Activated T-cell treated with anti-CD3 and anti-CD28 coated beads, Interleukin-2, amount 50 U/mL, for 72 hours (primary cell): Measurements from ENCODE around the gene TSC2. TPM values are rescaled to one million over a fixed set of nuclear protein-coding genes. Genes with fewer than 3 reads are reported as not detected.

Experiments used
- ATAC-seq, 2 donors: fragments of 150-1000 bp; cut with Tn5 transposase; replicated peaks in 1 of 2; 2 replicates each; pipeline ENCODE4 v1.10.0; 2021; ENCODE audit warnings: moderate library complexity in 2 of 2, mild to moderate bottlenecking in 1 of 2
- DNase-seq, 2 donors: peaks; one replicate each; pipeline ENCODE4 v3.0.0; 2021 to 2022; ENCODE audit warnings: mixed read lengths in 1 of 2
- H3K27ac Mint-ChIP-seq: one replicate; pipeline ENCODE4 v1.8.0; 2022; ENCODE audit warnings: mild to moderate bottlenecking, moderate library complexity, mixed read lengths
- H3K27me3 Mint-ChIP-seq: one replicate; pipeline ENCODE4 v1.8.0; 2022; ENCODE audit warnings: low read depth, mixed read lengths
- H3K36me3 Mint-ChIP-seq, 2 donors: one replicate each; pipeline ENCODE4 v1.8.0; 2022; ENCODE audit warnings: mixed read lengths in 2 of 2, mild to moderate bottlenecking in 1 of 2; ENCODE audit not compliant: insufficient read depth in 2 of 2
- H3K4me1 Mint-ChIP-seq: one replicate; pipeline ENCODE4 v1.8.0; 2022; ENCODE audit warnings: low read depth, mixed read lengths
- H3K4me3 Mint-ChIP-seq, 2 donors: one replicate each; pipeline ENCODE4 v1.8.0; 2022; ENCODE audit warnings: mild to moderate bottlenecking in 2 of 2, mixed read lengths in 2 of 2, moderate library complexity in 2 of 2
- H3K9me3 Mint-ChIP-seq, 2 donors: one replicate each; pipeline ENCODE4 v1.8.0; 2022; ENCODE audit warnings: mixed read lengths in 2 of 2
- total RNA-seq, 2 donors: library from RNA; stranded (reverse); gene quantifications; one replicate each; pipeline ENCODE4 v1.2.3, GENCODE V29; 2022

TSC2 gene
- total RNA-seq, 2 donors from 2014 or later = 96.6 to 98.4 TPM

DNA sequence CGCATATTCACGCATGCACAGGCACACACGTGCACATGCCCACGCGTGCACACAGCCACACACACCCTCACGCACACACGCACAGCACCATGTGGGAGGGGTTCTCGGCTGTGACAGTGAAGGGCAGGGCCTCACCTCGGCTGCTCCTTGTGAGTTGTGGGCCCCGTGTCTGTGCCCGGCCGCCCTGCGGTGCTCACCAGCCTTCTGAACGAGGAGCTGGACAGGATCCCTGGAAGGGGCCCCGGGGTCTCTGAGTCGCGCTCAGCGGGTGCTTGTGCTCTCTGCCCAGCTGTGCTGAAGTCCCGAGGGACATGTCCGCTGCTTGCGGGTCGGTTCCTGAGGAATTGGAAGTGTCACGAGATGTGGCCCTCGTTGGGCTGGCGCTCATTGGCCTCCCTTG is 16.1 kb downstream of the TSC2 start:
- Mint-ChIP-seq H3K4me1 (no peaks in the 10 kb centered on the region), H3K4me3 (no peak overlapping the region), H3K9me3 (no peaks in the 10 kb centered on the region), H3K27me3 (no peaks in the 10 kb centered on the region), H3K27ac (no peak overlapping the region), H3K36me3 (peaks cover 5 to 9% of the 10 kb centered on the region in 2 donors)
- DNase-seq = no peak
- no peak for ATAC-seq

DNA sequence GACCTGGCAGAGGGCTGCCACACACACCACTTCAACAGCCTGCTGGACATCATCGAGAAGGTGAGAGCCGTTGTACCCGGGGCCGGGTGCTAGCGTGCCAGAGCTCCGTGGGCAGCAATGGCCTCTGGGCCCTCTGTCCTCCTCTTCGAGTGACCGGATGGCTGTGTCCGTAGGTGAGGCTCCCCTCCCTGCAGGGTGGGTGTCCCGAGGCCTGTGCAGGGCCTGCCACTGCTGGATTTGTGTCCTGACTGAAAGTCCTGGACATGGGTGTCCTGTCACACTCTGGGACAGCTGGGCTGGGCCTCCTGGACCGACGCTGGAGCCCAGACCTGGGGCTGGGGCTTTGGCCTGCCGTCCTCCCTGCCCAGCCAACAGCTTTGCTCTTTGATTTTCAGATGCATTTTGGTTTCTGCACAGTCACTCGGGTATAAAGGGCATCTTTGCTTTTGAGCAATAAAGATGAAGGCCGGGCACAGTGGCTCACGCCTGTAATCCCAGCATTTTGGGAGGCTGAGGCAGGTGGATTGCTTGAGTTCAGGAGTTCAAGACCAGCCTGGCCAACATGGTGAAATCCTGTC is 16.7 kb downstream of the TSC2 start:
- H3K9me3 Mint-ChIP-seq = no peaks in the 10 kb centered on the region
- no peak overlapping the region for H3K27ac Mint-ChIP-seq
- DNase-seq = no peak
- H3K4me3 Mint-ChIP-seq = no peak overlapping the region
- H3K27me3 Mint-ChIP-seq = no peaks in the 10 kb centered on the region
- H3K4me1 Mint-ChIP-seq = no peaks in the 10 kb centered on the region
- H3K36me3 Mint-ChIP-seq = peaks cover 5 to 9% of the 10 kb centered on the region in 2 donors
- no peak for ATAC-seq

DNA sequence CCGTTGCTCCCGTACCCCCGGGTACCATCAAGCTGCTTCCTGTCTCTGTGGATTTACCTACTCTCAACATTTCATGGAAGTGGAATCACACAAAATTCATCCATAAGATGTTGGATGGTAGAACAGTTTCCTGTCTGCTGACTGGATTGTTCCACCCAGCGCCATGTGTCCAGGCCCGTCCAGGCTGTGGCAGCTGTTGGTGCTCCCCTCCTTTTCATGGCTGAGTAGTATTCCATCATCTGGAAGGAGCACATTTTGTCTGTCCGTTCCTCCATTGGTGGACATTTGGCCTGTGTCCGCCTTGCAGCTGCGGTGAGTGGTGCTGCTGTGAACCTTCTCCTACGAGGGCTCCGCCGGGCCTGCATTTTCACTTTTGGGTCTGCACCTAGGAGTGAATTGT is 18.4 kb downstream of the TSC2 start:
- ATAC-seq (no peak), DNase-seq (no peak)
- Mint-ChIP-seq H3K36me3 (peaks cover 5 to 7% of the 10 kb centered on the region in 2 donors), H3K27me3 (no peaks in the 10 kb centered on the region), H3K4me3 (no peak overlapping the region), H3K9me3 (no peaks in the 10 kb centered on the region), H3K27ac (no peak overlapping the region), H3K4me1 (no peaks in the 10 kb centered on the region)

DNA sequence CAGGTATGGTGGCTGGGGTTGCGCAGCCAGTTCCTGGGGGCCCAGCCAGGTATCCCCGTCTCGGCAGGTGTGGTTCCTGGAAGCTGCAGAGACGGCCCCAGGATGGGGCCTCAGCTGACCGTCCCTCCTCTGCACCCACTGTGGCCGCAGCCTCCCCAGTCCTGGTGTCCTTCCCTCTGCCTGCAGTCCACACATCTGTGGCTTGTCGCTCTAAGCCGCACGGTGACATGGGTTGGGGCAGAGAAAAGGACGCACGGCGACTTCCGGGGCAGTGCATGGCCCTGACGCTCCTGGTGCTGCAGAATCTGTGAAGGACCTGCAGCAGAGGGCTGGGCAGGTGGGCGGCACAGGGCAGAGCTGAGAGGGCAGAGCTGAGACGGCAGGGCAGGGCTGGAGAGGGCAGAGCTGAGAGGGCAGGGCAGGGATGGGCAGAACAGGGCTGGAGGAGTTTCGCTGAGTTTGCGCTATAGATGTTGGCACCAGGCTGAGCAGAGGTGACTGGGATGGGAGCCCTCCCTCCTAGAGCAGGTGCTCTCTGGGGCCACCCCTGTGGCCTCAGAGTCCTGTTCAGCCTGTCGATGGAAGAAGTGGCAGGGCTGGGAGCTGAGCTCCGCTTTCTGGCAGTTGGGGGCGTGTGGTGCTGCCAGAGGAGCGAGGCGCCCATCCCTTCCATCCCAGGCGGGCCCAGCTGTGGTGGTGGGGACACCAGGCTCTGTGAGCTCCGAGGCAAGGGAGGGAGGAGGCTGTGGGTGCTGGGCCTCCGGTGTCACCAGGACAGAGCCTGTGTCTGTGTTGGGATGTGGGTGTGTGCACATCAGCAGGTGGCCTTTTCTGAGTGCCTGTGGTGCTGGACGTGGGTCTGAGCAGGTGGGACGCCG is 23.0 kb downstream of the TSC2 start:
- ATAC-seq (no peak), DNase-seq (no peak)
- no peaks in the 10 kb centered on the region for H3K27me3 Mint-ChIP-seq
- no peaks in the 10 kb centered on the region for H3K4me1 Mint-ChIP-seq
- no peak overlapping the region for H3K4me3 Mint-ChIP-seq
- H3K36me3 Mint-ChIP-seq = peaks cover 5 to 9% of the 10 kb centered on the region in 2 donors
- no peaks in the 10 kb centered on the region for H3K9me3 Mint-ChIP-seq
- no peak overlapping the region for H3K27ac Mint-ChIP-seq

DNA sequence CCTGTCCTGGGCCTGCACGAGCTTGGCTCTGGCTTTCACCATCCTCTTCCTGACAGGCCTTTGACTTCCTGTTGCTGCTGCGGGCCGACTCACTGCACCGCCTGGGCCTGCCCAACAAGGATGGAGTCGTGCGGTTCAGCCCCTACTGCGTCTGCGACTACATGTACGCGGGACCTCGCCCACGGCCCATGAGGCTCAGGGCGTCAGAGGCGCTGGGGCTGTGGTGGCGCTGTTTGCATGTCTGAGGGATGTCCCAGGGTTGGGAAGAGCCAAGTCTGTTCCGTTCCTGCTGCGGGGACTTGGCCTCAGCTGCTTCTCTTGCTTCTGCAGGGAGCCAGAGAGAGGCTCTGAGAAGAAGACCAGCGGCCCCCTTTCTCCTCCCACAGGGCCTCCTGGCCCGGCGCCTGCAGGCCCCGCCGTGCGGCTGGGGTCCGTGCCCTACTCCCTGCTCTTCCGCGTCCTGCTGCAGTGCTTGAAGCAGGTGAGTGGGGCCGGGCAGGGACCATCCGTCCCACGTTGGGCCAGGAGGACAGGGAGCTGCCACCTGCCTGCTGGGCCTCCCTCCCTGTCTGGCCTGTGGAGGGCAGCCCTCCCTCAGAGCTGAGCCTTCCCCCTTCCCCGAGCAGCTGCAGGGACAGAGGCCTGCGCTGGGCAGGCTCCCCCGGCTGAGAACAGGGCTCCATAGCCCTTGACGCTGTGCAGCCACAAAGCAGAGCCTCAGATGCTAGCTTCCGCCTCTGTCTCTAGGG is 23.8 kb downstream of the TSC2 start:
- Mint-ChIP-seq H3K27me3 (no peaks in the 10 kb centered on the region), H3K36me3 (peaks cover 2 to 4% of the 10 kb centered on the region in 2 donors), H3K9me3 (no peaks in the 10 kb centered on the region), H3K27ac (no peak overlapping the region), H3K4me1 (no peaks in the 10 kb centered on the region), H3K4me3 (no peak overlapping the region)
- DNase-seq = no peak
- no peak for ATAC-seq

DNA sequence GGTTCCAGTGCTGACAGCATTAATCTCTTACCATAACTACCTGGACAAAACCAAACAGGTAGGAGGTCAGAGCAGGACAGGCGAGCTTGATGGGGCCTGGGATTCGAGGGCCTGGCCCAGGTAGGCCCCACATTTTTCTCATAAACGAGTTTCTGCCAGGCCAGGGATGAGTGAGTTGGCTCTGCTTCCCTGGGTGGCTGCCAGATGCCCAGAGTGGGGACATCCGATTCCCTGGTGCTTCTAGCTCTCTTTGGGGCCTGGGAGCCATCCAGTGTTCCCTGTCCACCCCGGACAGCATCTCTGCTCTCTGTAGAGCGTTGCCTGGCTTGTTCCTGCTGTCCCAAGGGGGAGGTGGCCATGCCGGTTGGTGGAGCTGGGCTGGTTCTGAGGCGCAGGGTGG is 25.1 kb downstream of the TSC2 start:
- H3K27me3 Mint-ChIP-seq = no peaks in the 10 kb centered on the region
- no peaks in the 10 kb centered on the region for H3K4me1 Mint-ChIP-seq
- H3K27ac Mint-ChIP-seq = no peak overlapping the region

DNA sequence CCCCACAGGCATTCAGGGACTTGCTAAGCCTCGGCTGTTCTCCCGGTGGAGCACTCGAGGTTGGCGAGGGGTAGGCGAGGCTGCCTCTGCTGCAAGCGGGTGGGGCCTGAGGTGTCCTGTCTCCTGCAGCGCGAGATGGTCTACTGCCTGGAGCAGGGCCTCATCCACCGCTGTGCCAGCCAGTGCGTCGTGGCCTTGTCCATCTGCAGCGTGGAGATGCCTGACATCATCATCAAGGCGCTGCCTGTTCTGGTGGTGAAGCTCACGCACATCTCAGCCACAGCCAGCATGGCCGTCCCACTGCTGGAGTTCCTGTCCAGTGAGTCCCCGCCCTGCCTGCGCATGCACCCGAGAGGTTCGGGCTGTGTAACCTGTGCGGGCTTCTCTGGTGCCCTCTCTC is 26.3 kb downstream of the TSC2 start:
- no peak overlapping the region for H3K27ac Mint-ChIP-seq
- H3K4me1 Mint-ChIP-seq = no peaks in the 10 kb centered on the region
- no peaks in the 10 kb centered on the region for H3K9me3 Mint-ChIP-seq
- H3K36me3 Mint-ChIP-seq = peaks cover 0 to 4% of the 10 kb centered on the region in 2 donors
- no peak for DNase-seq
- no peak for ATAC-seq
- H3K27me3 Mint-ChIP-seq = no peaks in the 10 kb centered on the region
- H3K4me3 Mint-ChIP-seq = no peak overlapping the region

More for the DNA sequence above, 25.1 kb downstream of the TSC2 start:
- H3K4me3 Mint-ChIP-seq = no peak overlapping the region
- no peaks in the 10 kb centered on the region for H3K9me3 Mint-ChIP-seq
- ATAC-seq = no peak
- DNase-seq = no peak
- H3K36me3 Mint-ChIP-seq = peaks cover 0 to 4% of the 10 kb centered on the region in 2 donors

DNA sequence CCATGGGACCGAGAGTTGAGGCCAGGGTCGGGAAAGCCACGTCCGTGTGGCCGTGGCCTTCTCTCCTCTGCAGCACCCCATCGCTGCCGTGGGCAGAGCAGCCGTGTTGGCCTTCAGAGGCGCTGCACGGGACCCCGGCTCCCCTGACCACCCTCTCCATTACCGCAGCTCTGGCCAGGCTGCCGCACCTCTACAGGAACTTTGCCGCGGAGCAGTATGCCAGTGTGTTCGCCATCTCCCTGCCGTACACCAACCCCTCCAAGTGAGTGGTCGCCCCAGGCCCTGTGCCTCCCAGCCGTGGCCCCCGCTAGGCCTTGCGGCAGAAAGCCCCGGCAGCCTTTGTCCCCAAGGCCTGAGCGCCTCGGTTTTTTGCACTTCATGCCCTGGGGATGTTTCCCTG is 27.8 kb downstream of the TSC2 start:
- H3K27me3 Mint-ChIP-seq = no peaks in the 10 kb centered on the region
- ATAC-seq (no peak), DNase-seq (no peak)
- H3K27ac Mint-ChIP-seq = no peak overlapping the region
- peaks cover 0 to 3% of the 10 kb centered on the region in 2 donors for H3K36me3 Mint-ChIP-seq
- no peaks in the 10 kb centered on the region for H3K4me1 Mint-ChIP-seq
- no peak overlapping the region for H3K4me3 Mint-ChIP-seq
- H3K9me3 Mint-ChIP-seq = no peaks in the 10 kb centered on the region

DNA sequence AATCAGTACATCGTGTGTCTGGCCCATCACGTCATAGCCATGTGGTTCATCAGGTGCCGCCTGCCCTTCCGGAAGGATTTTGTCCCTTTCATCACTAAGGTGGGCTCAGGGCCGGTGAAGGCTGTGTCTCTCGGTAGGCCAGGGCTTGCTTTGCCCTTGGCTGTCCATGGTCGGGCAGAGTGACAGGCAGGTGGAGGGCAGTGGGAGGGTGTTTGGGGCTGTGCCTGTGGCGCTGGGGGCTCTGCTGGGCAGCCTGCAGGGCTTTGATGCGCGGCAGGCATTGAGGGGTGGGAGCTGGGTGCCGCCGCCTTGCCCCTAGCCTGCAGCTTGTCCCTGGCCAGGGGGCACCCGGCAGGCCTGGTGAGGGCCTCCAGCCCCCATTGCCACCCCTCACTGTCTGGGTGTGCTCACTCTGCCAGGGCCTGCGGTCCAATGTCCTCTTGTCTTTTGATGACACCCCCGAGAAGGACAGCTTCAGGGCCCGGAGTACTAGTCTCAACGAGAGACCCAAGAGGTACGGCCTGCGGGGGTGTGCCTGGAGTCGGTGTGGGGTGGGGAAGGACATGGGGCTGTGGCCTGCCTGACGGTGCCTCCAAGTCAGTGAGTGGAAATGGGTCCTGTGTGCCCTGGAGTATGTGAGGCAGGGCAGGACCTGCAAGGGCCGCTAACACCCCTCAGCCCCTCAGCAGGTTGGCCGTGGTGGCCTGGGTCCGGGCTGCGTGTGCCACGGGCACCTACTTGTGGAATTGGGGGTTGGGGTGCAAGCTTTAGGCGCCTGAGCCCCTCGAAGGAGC is 28.5 kb downstream of the TSC2 start:
- no peak overlapping the region for H3K27ac Mint-ChIP-seq
- H3K4me1 Mint-ChIP-seq = no peaks in the 10 kb centered on the region
- H3K36me3 Mint-ChIP-seq = peaks cover 0 to 3% of the 10 kb centered on the region in 2 donors
- H3K9me3 Mint-ChIP-seq = no peaks in the 10 kb centered on the region
- no peaks in the 10 kb centered on the region for H3K27me3 Mint-ChIP-seq
- ATAC-seq = no peak
- no peak for DNase-seq
- no peak overlapping the region for H3K4me3 Mint-ChIP-seq

DNA sequence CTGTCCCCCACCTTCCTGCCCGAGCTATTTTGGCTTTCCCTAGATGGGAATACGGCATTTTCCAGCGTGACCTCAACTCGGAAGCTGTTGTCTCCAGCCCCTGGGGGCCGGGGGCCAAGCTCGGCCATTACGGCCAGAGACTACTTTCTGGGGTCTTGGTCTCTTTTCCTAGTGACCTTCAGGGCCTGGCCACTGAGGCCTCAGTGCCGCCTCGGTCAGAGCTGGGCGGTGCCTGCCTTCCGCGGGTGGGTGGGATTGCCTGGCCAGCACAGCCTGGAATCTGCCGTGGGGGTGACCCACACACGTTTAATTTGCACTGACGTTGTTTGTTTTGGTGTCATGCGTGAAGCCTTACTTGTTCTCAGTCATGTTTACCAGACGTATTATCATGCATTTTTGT is 29.2 kb downstream of the TSC2 start:
- no peaks in the 10 kb centered on the region for H3K4me1 Mint-ChIP-seq
- peaks cover 0 to 3% of the 10 kb centered on the region in 2 donors for H3K36me3 Mint-ChIP-seq
- ATAC-seq = no peak
- H3K27me3 Mint-ChIP-seq = no peaks in the 10 kb centered on the region
- no peak overlapping the region for H3K4me3 Mint-ChIP-seq
- no peak for DNase-seq
- no peak overlapping the region for H3K27ac Mint-ChIP-seq
- no peaks in the 10 kb centered on the region for H3K9me3 Mint-ChIP-seq

DNA sequence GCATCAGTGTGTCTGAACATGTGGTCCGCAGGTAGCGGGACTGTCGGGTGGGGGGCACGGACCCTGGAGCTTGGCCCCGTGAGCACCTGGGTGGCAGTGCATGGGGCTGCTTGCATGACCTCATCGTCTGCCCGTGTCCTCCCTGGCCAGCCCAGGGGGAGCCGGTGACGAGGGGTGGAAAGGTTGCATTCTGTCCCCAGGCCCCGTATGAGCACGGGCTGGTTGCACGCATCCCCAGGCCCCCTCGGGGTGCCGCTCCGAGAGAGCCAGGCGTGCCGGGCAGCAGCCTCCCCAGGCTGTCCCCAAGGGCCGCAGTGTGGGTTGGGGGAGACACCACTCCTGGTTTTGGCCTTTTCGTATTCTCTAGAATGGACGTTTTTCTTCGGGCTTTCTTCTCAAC is 29.9 kb downstream of the TSC2 start:
- no peak for ATAC-seq
- H3K4me1 Mint-ChIP-seq = no peaks in the 10 kb centered on the region
- no peaks in the 10 kb centered on the region for H3K9me3 Mint-ChIP-seq
- no peak overlapping the region for H3K4me3 Mint-ChIP-seq
- no peaks in the 10 kb centered on the region for H3K27me3 Mint-ChIP-seq
- peaks cover 0 to 1% of the 10 kb centered on the region in 2 donors for H3K36me3 Mint-ChIP-seq
- DNase-seq = no peak
- H3K27ac Mint-ChIP-seq = no peak overlapping the region

DNA sequence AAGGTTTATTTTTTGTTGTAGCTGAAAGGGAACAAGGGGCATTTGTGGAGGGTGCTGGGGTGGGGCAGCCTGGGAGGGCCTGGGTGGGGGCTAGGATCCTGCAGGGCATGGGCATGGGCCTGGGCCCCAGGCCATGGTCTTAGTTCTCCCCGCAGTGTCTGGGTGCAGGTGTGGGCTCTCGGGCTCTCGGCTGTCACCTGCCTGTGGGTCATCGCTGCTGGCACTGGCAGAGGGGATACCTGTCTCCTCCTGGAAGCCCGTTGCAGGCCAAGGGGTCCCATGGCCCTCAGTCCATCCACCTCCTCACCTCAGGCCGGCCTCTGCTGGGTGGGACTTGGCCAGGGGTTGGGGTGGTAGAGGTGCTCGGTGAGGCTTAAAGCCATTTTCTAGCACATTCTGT is 30.3 kb downstream of the TSC2 start:
- Mint-ChIP-seq H3K27me3 (no peaks in the 10 kb centered on the region), H3K27ac (no peak overlapping the region), H3K4me1 (no peaks in the 10 kb centered on the region), H3K36me3 (peaks cover 0 to 1% of the 10 kb centered on the region in 2 donors), H3K4me3 (no peak overlapping the region), H3K9me3 (no peaks in the 10 kb centered on the region)
- ATAC-seq (no peak), DNase-seq (no peak)

DNA sequence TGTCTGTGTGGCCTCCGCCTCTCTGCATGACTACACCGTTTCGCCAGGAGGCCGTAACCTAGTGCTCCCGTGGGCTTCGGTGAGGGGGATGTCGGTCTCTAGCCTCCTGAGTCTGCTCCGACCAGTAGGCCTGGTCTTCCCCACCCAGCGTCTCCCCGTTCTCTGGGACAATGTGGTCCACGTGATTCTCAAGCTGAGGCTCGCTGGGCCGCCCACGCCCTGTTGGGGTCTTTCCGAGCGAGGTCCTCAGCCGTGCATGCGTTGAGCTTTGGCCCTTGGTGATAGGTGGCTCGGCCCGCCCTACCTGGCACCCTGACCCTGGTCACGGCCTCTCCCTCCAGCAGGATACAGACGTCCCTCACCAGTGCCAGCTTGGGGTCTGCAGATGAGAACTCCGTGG is 30.9 kb downstream of the TSC2 start:
- Mint-ChIP-seq H3K27me3 (no peaks in the 10 kb centered on the region), H3K27ac (no peak overlapping the region), H3K9me3 (no peaks in the 10 kb centered on the region), H3K4me1 (no peaks in the 10 kb centered on the region), H3K4me3 (no peak overlapping the region), H3K36me3 (peaks cover 0 to 1% of the 10 kb centered on the region in 2 donors)
- DNase-seq (no peak), ATAC-seq (no peak)
